GM19395 (cell line): ENCODE measurements around the gene SPTAN1.

Experiments used
- ATAC-seq: cut with Tn5 transposase; IDR thresholded peaks from one replicate; pipeline ENCODE4 v1.9.1; 2021; ENCODE audit warnings: mild to moderate bottlenecking, moderate library complexity; ENCODE audit not compliant: unreplicated experiment

SPTAN1 gene

DNA sequence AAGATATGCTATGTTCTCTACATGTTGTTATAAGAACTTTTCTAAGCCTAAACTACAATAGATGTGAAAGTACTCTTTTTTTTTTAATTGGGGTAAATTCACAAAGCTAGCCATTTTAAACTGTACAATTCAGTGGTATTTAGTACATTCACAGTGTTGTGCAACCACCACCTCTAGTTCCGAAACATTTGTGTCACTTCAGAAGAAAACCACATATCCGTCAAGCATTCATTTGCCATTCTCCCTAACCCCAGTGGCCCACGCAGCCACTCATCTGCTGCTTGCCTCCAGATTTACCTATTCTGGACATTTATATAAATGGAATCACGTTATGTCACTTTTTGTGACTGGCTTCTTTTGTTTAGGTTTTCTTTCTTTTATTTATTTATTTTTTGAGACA, 43.1 kb downstream of the SPTAN1 start:
- ATAC-seq: no peak

DNA sequence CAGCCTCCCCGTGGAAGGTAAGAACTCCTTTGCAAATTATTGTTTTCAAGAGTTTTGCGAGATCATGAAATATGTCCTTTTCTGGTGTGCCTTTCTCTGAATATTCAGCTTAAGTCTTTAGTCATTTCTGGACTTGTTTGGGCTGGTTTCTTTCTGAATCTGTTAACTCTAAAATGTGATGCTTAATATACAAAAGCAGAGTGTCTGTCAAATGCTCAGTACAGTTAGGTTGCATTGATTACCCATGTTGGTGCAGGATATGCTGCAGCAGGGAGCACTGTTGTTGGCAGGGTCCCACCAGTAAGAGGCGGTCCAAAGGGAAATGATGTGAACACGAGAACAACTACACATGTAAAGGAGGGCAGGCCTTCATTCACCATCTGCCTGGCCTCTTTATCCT, 47.7 kb downstream of the SPTAN1 start:
- no peak for ATAC-seq

DNA sequence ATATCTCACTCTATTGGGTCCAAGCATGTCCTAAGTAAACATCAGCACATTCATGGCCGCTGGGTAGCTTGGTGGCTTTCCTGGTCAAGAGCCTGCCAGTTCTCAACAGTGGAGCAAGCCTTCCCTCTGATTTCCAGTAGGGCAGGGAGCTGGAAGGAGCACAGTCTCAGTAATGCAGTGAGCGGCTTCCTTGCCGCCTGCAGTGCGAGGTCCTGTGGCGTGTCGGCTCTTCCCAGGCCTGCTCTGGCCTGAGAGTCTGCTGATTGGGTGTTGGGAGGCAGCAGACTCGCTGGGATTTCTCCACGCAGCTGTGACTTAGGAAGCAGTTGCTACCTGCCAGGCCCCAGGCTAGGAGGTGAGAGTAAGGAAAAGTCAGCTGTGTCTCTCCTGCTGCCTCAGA, 51.3 kb downstream of the SPTAN1 start:
- no peak for ATAC-seq

GRCh38 chr9:128607642-128608350, 55.4 kb downstream of the SPTAN1 start:
- ATAC-seq: no peak

GRCh38 chr9:128610897-128611296, 58.5 kb downstream of the SPTAN1 start:
- no peak for ATAC-seq

GRCh38 chr9:128611600-128612394, 59.4 kb downstream of the SPTAN1 start:
- ATAC-seq: no peak

GRCh38 chr9:128614728-128615127, 62.3 kb downstream of the SPTAN1 start:
- ATAC-seq: no peak

DNA sequence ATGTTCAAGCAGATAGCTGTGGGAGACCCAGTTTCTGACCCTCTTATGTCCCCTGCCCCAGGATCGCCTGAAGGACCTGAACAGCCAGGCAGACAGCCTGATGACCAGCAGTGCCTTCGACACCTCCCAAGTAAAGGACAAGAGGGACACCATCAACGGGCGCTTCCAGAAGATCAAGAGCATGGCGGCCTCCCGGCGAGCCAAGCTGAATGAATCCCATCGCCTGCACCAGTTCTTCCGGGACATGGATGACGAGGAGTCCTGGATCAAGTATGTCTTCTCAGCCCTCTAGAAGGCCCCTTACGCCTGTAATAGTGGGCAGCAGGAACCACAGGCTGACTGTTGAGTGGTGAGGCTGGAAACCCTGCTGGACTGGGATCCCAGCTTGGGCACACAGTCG, 63.2 kb downstream of the SPTAN1 start:
- ATAC-seq: no peak

DNA sequence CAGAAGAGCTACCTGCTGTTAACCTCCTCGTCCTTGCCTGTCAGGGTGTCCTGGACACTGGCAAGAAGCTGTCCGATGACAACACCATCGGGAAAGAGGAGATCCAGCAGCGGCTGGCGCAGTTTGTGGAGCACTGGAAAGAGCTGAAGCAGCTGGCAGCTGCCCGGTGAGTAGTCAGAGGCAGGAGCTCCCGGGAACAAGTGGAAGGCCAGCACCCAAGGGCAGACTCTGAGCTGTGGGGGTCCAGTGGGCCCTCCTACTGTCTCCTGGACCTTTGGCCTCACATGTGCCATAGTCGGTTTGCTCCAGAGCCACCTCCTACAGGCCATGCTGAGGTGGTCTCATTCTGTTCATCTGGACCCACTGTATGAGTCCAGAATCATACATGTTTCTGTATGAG, 65.6 kb downstream of the SPTAN1 start:
- no peak for ATAC-seq

DNA sequence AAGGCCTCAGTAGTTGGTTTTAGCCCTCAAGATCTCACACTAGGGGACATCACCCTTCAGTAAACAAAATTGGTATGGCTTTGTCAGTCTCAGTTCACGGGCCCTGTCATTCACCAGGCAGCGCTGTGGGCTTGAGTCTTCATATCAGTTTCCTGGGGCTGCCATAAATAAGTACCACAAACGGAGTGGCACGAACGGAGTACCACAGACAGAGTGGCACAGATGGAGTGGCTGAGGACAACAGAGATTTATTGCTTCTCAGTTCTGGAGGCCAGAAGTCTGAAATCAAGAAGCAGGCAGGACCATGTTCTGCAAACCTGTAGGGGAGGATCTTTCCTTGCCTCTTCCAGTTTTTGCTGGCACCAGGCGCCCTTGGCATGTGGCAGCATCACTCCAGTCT, 66.7 kb downstream of the SPTAN1 start:
- ATAC-seq: no peak

DNA sequence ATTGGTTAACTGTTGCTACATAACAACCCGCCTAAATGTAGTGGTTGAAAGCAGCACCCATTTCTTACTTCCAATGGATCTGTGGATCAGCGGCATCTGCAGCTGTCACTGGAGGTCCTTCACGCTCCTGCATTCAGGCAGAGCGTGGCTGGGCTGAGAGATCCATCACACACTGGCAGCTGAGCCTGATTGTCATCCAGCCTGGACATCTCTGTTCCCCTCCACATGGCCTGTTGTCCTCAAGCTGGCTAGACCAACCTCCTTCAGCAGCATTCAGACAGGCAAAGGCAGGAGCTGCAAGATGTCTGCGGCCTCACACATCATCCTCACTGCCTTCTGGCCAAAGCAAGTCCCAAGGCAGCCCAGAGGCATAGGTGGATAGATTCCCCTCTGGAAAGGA, 67.4 kb downstream of the SPTAN1 start:
- ATAC-seq: no peak

DNA sequence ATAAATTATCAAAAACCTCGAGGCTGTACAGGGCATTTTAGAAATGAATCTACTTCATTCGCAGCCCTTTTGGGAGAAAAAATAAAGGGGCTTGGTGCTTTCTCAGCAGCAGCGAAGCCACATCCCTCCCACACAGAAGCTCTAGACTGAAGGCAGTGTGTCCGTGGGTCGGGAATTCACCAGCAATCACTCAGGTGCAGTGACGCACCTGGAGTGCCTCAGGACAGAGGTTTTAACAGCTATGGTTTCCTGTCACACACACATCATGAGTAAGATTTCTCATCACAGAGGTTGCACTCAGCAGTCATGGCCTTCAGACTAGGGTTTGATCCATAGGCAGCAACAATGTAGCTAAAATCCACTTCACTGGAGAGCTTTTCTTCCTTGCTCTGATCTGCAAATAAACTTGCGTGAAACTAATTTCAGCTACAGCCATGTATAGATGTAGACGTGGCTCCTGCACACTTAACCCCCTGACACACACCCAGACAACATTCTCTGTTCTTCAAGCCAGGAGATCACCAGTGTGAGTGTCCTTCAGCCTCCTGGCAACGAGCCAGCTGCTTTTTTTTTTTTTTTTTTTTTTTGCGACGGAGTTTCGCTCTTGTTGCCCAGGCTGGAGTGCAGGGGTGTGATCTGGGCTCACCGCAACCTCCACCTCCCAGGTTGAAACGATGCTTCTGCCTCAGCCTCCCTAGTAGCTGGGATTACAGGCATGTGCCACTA, 69.5 kb downstream of the SPTAN1 start:
- ATAC-seq: no peak

DNA sequence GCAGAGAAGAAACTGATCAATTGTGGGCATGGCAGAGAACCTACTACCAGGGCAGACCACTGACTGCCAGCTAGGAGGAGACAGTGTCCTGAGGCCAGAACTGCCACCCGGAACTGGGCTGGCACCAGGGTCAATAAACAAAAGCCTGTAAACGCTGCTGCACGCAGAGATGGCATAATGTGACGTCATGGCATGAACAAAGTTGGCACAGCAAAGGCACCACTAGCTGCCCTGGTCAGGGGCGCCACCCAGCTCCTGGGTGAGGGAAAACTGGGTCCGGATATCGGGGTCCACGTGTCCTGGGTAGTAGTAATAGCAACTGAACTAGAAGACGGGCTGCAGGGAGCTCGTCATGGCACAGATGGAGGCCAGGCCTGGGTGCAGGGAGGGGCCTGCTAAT, 72.2 kb downstream of the SPTAN1 start:
- no peak for ATAC-seq

DNA sequence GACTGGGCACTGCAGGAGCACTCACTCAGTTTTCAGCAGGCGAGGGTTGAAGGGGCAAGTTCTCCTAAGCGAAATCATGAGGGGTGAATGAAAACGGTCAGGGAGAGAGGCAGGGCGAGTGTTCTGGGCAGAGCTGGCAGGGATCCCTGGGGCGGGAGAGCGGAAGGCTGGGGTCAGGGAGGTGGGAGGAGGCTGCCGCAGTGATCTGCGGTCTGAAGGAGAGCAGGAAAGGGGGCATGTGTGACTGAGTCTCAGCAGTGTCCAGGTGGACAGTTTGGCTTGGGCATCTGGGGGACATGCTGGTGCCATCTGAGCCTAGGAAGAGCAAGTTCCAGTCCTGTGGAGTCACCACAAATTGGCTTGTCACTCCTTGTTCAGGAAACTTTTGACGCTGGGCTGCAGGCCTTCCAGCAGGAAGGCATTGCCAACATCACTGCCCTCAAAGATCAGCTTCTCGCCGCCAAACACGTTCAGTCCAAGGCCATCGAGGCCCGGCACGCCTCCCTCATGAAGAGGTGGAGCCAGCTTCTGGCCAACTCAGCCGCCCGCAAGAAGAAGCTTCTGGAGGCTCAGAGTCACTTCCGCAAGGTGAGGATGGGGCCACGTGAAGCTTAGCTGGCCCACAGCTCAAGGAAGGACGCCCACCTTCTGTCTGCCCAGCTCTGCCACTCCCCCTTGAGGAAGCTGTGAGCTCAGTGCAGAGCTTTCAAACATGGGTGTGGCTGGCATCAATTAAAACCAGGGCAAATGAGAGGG, 73.2 kb downstream of the SPTAN1 start:
- no peak for ATAC-seq

- ATAC-seq: no peak
Measured at GRCh38 chr9:128626181-128626580, 73.8 kb downstream of the SPTAN1 start.

- no peak for ATAC-seq
Measured at GRCh38 chr9:128627127-128627715, 74.8 kb downstream of the SPTAN1 start.

GRCh38 chr9:128627906-128628305, 75.5 kb downstream of the SPTAN1 start:
- ATAC-seq: no peak

- no peak for ATAC-seq
Measured at GRCh38 chr9:128628471-128629048, 76.2 kb downstream of the SPTAN1 start.

GRCh38 chr9:128629136-128629535, 76.7 kb downstream of the SPTAN1 start:
- ATAC-seq: no peak

DNA sequence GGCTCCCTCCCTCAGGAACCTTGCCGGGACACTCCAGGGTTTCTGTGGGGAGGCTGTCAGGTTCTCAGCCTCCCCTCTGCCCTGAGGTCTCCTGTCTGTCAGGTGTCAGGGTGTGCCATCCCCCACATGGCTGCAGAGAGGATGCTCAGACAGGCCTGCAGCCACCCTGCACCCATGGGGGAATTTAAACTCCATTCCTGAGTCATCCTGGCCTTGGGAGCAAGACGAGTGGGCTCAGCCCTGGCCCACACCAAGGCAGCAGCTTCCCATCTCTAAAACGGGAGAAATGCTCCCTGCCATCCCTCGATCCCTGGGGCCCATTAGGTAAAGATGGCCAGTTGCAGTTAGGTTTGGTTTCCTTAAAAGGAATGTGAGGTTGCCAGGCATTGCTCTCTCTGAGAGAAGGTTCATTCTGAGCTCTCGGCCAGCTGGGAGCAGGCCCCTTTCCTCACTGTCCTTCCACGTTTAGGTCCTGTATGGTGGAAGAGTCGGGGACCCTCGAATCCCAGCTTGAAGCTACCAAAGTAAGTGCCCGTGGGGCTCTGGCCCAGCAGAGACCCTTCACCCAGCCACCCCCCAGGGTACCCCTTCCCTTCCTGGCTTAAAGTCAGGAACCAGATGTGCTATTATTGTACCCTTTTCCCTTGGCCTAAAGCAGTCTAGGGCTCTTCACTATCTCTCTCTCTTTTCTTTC, 77.6 kb downstream of the SPTAN1 start:
- no peak for ATAC-seq
